K562 (cell line): Measurements from ENCODE around the gene RNASET2. TPM values are rescaled to one million over a fixed set of nuclear protein-coding genes. Genes with fewer than 3 reads are reported as not detected.
A peak's percentile ranks its signal among the peaks of the same experiment; 100 is the strongest.
"Not testable (repeated sequence)": the region's sequence is repeated elsewhere in the genome, so short reads cannot be mapped to it uniquely, and the experiment has no call there.

ENCODE experiments used
- ARID1B ChIP-seq: fragments of 450-650 bp; IDR thresholded peaks from 2 replicates; pipeline ENCODE4 v1.6.1; 2016; ENCODE audit warnings: antibody characterized with exemption, mild to moderate bottlenecking, inconsistent platforms
- CEBPG ChIP-seq, 3 experiments: fragments of 200-800 bp in 1 of 3; sonication (Bioruptor generic) in 1 of 3; sonication (generic) in 1 of 3; formaldehyde crosslinking in 1 of 3; IDR thresholded peaks in 2 of 3; conservative IDR thresholded peaks in 1 of 3; 2 replicates each; pipeline versions ENCODE4 v1.6.1 to v1.8.0; 2016 to 2022; ENCODE audit warnings: missing compliant biosample characterization in 2 of 3, missing genetic modification characterization in 2 of 3, mild to moderate bottlenecking in 1 of 3, missing genetic modification reagents in 1 of 3
- CTBP1 ChIP-seq: fragments of 450-650 bp; IDR thresholded peaks from 2 replicates; pipeline ENCODE4 v1.6.1; 2016; ENCODE audit warnings: borderline replicate concordance
- CXXC5 ChIP-seq: fragments of 250-450 bp; sonication (Bioruptor Pico); IDR thresholded peaks from 2 replicates; pipeline ENCODE4 v1.8.0; 2022; ENCODE audit warnings: inconsistent platforms, mild to moderate bottlenecking, moderate library complexity
- FOXP1 ChIP-seq: sonication (generic); formaldehyde crosslinking; IDR thresholded peaks from 2 replicates; pipeline ENCODE4 v1.8.0; 2022; ENCODE audit warnings: mild to moderate bottlenecking, missing genetic modification reagents
- ID3 ChIP-seq, 2 experiments: fragments of 250-450 bp in 1 of 2; fragments of 450-650 bp in 1 of 2; sonication (Bioruptor Pico) in 1 of 2; IDR thresholded peaks; 2 replicates each; pipeline versions ENCODE4 v1.6.1 to v1.8.0; 2016 to 2021; ENCODE audit warnings: mild to moderate bottlenecking in 2 of 2, moderate library complexity in 2 of 2, missing compliant biosample characterization in 1 of 2, missing genetic modification characterization in 1 of 2
- KAT7 ChIP-seq: sonication (generic); formaldehyde crosslinking; IDR thresholded peaks from 2 replicates; pipeline ENCODE4 v1.8.0; 2022; ENCODE audit warnings: missing genetic modification reagents, mild to moderate bottlenecking, borderline replicate concordance
- MEF2D ChIP-seq: conservative IDR thresholded peaks from 2 replicates; pipeline ENCODE4 v1.6.1; 2016; ENCODE audit warnings: low read depth, missing genetic modification characterization, missing compliant biosample characterization
- NCOR1 ChIP-seq: fragments of 450-650 bp; IDR thresholded peaks from 2 replicates; pipeline ENCODE4 v1.6.1; 2016; ENCODE audit warnings: mild to moderate bottlenecking, moderate library complexity
- RAD21 ChIP-seq, 2 experiments: fragments of 250-450 bp in 1 of 2; fragments of 450-650 bp in 1 of 2; sonication (Bioruptor Pico) in 1 of 2; formaldehyde crosslinking in 1 of 2; IDR thresholded peaks in 1 of 2; conservative IDR thresholded peaks in 1 of 2; 2 replicates each; pipeline versions ENCODE4 v1.4.0 to v1.8.0; 2020 to 2022; ENCODE audit warnings: mild to moderate bottlenecking in 2 of 2, moderate library complexity in 1 of 2
- TEAD4 ChIP-seq, 2 experiments: sonication (generic) in 1 of 2; formaldehyde crosslinking in 1 of 2; IDR thresholded peaks; 2 replicates each; pipeline versions ENCODE4 v1.6.1 to v1.8.0; 2012 to 2022; ENCODE audit warnings: borderline replicate concordance in 1 of 2, inconsistent platforms in 1 of 2, low read length in 1 of 2, mild to moderate bottlenecking in 1 of 2, missing genetic modification reagents in 1 of 2
- ZFX ChIP-seq: sonication (generic); formaldehyde crosslinking; IDR thresholded peaks from 2 replicates; pipeline ENCODE4 v1.8.0; 2022; ENCODE audit warnings: mild to moderate bottlenecking, missing genetic modification reagents, moderate library complexity
- ZNF175 ChIP-seq: fragments of 200-800 bp; sonication (Bioruptor generic); IDR thresholded peaks from 2 replicates; pipeline ENCODE4 v1.6.1; 2016; ENCODE audit warnings: low read depth, mild to moderate bottlenecking, missing genetic modification characterization, missing compliant biosample characterization
- ZNF766 ChIP-seq: fragments of 200-800 bp; sonication (Bioruptor generic); conservative IDR thresholded peaks from 2 replicates; pipeline ENCODE4 v1.6.1; 2016; ENCODE audit warnings: missing genetic modification characterization, missing compliant biosample characterization
- polyA plus RNA-seq, 8 experiments: library from polyadenylated mRNA; depleted of rRNA in 4 of 8; stranded (reverse) in 5 of 8; unstranded in 3 of 8; fragments of >200 nt; fragmentation: Nextera tagmentation in 2 of 8; fragmentation: Illumina TruSeq in 1 of 8; extraction: Ambion mirVana in 2 of 8; extraction: Trizol in 1 of 8; gene quantifications; 2 replicates each; pipeline versions ENCODE4 v1.2.1 to v1.2.3, GENCODE V29; 2011 to 2014; ENCODE audit warnings: inconsistent platforms in 1 of 8, missing spikeins in 1 of 8
- total RNA-seq, 7 experiments: library from RNA; depleted of rRNA in 6 of 7; stranded (reverse); fragments of >200 nt in 6 of 7; fragmentation: Illumina TruSeq in 2 of 7; extraction: Trizol in 2 of 7; gene quantifications; 2 replicates each; pipeline versions ENCODE4 v1.2.1 to v1.2.3, GENCODE V29; 2011 to 2021; ENCODE audit warnings: low replicate concordance in 1 of 7

RNASET2 gene
- total and polyA plus RNA-seq, 9 of the 15 experiments (the other 6 are each of a cell fraction or from before 2014, with no cell fraction given) = 7.4 to 141 (median 91.3) TPM

- not testable (repeated sequence) for TF ChIP-seq ID3 (CRISPR knock-in tag; IDR thresholded peaks at IDR 0.05); TEAD4 (CRISPR knock-in tag; IDR thresholded peaks at IDR 0.05; ENCODE audit: borderline replicate concordance); CEBPG (CRISPR knock-in tag; IDR thresholded peaks at IDR 0.05)
- peak; percentile 91 for TF ChIP-seq ID3 (tag; IDR thresholded peaks at IDR 0.05)
- 0 out of 2 replicates have a peak, but pooled peaks have one; percentile 26 for TF ChIP-seq FOXP1 (CRISPR knock-in tag)
- peak; percentile 63; the same call in 1 of the 2 replicates for TF ChIP-seq ZNF175
- peak; percentile 58; the same call in 1 of the 2 replicates for TF ChIP-seq TEAD4 (IDR thresholded peaks at IDR 0.05; ENCODE audit: low read length)
- TF ChIP-seq ARID1B = peak; percentile 53
- TF ChIP-seq ZNF766 = 0 out of 2 replicates have a peak, but pooled peaks have one; percentile 28
- peak; percentile 41; the same call in 1 of the 2 replicates for TF ChIP-seq NCOR1
- TF ChIP-seq RAD21 (CRISPR knock-in tag; conservative IDR thresholded peaks at IDR 0.05 in 1 of 2, IDR thresholded peaks at IDR 0.05 in 1 of 2) = peak; percentile 11 to 33
- peak in 1 of 2 experiments; percentile 59; a peak in 2 of 4 replicates for TF ChIP-seq CEBPG (tag; conservative IDR thresholded peaks at IDR 0.05 in 1 of 2, IDR thresholded peaks at IDR 0.05 in 1 of 2)
- 0 out of 2 replicates have a peak, but pooled peaks have one; percentile 58 for TF ChIP-seq CTBP1
- 0 out of 2 replicates have a peak, but pooled peaks have one; percentile 50 for TF ChIP-seq KAT7 (CRISPR knock-in tag)
- TF ChIP-seq CXXC5 (CRISPR knock-in tag) = 0 out of 2 replicates have a peak, but pooled peaks have one; percentile 36
- peak; percentile 92 for TF ChIP-seq MEF2D
- TF ChIP-seq ZFX (CRISPR knock-in tag) = peak; percentile 58; the same call in 1 of the 2 replicates
These were observed 40.9 kb downstream of the RNASET2 start (continued) for GRCh38 chr6:166915484-166915883.
